Stimulated activated CD8-positive, alpha-beta memory T cell treated with anti-CD3 and anti-CD28 coated beads, Interleukin-15, amount 100 ng/mL, for 4 hours (primary cell): ENCODE measurements around the gene LY6G6C.

Source experiments
- DNase-seq, 2 donors: peaks; one replicate each; pipeline ENCODE4 v3.0.0-alpha.2; 2020; ENCODE audit warnings: low read depth in 2 of 2

The LY6G6C gene, protein sequence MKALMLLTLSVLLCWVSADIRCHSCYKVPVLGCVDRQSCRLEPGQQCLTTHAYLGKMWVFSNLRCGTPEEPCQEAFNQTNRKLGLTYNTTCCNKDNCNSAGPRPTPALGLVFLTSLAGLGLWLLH

DNA sequence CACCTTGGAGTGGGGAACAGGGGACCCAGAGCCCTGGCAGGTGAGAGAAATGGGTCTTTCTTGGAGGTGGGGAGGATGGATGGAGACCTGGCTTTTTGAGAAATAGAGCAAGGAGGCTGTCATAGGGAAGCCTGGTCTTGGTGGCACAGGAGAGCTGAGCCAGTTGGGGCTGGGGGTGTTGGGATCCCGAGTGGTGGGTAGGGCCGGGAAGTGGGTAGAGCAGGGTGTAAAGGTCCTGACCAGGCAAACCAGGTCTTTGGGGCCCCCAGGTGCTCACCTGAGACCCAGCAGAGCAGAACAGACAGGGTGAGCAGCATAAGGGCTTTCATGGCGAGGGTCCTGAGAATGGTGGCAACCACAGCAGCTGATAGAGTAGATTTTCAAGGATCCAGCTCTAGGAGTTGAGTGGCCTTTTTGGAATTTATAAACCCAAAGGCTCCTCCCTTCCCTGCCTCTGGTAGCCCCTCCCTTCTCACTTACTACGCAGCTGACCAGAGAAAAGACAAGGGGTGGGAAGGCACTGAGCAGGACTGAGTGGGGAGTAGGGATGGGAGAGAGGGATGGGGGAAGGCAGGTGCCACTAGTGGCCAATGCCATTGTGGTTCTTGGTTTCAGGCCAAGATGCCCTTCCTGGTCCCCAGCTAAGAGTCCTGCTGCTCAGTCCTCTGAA, at the start of gene LY6G6C:
TSS of gene LY6G6C (minus strand) at position 396 of the 670 bp plus-strand sequence. CDS start at position 329, 67 bp downstream.
- no peak for DNase-seq

DNA sequence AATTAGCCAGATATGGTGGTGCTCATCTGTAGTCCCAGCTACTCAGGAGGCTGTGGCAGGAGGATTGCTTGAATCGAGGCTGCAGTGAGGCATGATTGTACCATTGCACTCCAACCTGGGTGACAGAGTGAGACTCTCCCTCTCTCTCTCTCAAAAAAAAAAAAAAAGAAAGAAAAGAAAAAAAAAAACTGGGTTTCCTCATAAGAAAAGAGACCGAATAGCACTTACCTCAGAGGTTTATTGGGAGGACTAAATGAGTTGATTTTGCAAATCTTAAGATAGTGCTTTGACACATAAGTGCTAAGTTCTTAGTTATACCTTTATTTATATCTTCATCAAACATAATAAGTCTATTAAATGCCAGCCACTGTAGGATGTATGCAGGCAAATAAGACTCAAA, 49.3 kb upstream of the LY6G6C start:
- DNase-seq, result no peak

DNA sequence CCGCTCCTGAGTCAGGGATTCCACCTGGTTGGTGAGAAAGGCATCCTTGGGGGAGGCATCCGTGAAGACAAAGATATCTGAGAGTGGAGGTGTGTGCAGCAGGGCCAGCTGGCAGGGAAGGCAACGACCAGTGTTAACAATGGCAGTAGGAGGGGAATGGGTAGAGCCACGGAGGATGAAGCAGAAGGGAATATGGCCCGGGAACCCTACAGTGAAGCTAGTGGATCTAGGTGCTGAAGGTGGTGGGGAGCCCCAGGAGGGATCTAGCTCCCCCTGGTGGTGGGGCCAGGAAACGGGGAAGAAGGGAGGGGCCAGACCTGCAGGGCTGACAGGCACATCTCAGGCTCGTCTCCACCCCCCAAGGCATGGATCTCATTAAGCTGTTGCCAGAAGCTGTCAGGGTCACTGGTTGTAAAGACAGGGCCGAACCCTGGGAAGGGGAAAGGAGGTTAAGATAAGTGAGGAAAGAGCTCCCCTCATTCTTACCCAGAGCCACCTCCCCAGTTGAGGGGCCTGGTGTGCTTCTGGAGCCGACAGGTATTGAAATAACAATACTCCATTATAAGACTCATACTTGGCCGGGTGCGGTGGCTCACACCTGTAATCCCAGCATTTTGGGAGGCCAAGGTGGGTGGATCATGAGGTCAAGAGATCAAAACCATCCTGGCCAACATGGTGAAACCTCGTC, 48.3 kb upstream of the LY6G6C start:
- peak; percentile 47 to 65 for DNase-seq

DNA sequence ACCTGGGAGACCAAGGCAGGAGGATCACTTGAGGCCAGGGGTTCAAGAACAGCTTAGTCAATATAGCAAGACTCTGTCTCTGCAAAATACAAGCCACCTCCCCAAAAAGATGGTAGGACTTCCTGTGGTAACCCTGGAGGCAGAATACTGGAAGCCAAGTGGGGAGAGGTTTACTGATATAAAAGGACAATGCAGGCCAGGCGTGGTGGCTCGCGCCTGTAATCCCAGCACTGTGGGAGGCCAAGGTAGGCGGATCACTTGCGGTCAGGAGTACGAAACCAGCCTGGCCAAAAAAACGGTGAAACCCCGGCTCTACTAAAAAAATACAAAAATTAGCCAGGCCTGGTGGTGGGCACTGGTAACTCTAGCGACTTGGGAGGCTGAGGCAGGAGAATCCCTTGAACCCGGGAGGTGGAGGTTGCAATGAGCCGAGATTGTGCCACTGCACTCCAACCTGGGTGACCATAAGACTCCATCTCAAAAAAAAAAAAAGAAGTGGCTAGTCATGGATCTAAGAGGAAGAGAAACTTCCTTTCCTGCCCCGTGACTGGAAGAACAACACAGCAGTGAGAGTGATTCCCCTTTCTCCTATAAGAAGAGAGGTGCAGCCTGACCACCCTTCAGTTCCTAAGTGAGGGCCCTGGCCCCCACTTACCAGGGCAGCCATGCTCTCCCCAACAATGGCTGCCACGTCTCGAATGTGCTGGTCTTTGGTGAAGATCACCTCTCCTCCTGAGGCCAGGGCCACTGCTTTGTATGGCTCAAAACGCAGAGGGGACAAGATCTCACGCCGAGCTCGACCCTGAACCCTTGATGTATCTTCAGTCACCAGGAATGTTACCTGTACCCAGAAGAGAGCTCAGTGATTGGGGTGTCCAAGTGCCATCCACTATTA, 47.1 kb upstream of the LY6G6C start:
- no peak for DNase-seq

DNA sequence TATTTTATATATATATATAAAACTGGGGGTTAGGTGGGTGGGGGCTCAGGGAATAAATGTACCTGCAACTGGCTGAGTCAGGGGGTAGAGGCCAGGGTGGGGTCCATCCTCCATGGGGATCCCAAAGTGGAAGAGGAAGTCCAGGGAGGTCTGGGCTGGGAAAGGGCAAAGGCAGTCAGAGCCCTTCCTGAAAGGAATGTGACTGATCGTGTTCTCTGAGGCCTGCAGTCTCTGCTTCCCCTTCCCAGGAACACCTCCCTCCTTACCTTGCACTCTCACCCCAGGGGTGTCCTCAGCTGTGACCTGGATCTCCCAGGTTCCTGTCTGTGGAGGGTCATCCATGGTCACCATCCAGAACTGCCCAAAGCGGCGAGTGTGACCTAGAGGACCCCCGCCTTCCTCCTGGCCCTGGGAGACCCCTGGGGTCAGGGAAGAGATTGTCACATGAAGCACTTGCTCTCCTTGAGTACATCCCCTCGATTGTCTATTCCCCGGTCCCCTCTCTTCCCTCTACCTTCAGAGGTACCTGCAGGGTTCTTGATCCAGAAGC, 45.6 kb upstream of the LY6G6C start:
- no peak for DNase-seq

DNA sequence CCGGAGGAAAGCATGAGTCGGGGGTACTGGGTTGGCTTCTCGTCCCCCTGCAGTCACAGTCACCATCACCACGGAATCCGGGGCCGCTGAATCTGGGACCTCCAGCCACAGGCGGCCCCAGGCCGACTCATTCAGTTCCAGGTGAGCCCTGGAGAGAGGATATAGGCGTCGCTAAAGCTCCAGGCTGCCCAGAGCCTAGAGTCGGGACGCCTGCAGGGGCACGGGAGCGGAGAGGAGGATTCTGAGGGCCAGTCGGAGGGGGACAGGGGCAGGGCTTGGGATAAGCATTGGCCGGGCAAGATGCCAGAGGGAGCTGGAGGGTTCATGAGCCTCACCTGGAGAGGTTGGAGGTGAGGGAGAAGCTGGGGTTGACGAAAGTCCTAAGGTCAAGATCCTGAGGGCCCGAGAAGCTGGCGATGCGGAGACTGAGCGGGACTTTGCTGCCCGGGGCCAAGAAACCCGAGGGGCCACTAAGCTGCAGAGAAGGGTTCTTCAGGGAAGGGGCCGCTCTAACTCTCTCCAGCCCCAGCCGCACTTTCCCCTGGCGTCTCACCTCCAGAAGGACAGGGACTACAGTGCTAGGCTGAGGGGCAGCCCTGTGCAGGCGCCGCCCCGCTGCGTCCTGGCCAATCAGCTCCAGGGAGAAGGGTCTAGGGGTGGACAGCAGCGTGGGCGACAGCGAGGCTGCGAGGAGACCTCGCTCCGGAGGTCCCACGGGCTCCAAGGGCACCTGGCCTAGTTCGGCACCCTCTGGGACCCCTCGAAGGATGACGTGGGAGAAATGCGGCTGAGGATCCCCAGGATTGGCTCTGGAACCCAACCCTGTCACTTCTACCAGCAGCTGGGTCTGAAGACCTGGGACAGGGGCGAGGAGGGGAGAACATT, 44.6 kb upstream of the LY6G6C start:
- no peak for DNase-seq

DNA sequence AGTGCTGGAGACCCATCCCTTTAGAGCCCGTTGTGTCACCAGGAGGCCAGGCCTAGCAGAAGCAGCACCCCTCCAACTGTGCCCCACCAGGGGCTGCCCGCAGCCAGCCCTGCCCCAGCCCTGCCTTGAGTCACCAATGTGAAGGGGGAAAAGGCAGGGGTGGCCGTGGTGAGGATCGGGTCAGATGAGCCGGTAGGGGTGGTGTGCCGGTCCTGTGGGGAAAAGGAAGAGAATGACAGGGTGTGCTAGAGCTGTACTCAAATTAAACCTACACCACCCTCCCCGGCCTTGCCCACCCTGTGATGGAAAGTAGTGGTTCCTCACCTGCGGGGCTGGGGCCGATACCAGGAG, 44.0 kb upstream of the LY6G6C start:
- DNase-seq, result no peak

DNA sequence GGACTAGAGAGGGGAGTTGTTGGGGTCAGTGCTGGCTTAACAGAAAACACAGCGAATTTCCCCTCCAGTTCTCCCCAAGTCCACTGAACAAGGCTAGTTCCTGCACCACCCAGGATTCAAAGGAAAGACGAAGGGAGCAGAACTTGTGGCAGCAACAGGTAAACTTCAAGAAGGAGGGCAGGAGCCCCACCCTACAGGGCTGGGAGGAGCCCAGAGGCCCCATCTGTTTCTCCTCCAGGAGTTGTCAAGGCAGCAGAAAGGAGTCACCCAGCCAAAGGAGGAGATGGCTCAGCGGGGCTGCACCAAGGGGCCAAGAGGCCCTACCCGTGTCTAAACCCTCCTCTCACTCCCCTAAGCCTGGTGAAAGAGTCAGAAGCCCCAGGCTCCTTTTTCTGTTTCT, 42.7 kb upstream of the LY6G6C start:
- DNase-seq, result no peak

DNA sequence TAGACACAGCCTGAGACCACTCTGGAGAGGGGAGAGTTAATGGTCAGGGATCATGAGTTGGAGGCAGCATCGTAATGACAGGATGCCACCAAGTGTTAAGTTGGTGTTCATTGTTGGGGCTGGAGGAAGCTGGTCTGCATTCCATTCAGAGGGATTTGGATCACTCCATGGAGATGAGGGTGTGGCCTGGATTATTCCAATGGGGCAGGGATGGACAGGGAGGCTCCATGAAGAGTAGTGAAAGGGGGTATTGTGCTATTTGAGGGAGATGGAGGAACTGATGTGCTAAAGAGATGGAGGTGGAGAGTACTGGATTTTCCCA, 42.0 kb upstream of the LY6G6C start:
- no peak for DNase-seq

DNA sequence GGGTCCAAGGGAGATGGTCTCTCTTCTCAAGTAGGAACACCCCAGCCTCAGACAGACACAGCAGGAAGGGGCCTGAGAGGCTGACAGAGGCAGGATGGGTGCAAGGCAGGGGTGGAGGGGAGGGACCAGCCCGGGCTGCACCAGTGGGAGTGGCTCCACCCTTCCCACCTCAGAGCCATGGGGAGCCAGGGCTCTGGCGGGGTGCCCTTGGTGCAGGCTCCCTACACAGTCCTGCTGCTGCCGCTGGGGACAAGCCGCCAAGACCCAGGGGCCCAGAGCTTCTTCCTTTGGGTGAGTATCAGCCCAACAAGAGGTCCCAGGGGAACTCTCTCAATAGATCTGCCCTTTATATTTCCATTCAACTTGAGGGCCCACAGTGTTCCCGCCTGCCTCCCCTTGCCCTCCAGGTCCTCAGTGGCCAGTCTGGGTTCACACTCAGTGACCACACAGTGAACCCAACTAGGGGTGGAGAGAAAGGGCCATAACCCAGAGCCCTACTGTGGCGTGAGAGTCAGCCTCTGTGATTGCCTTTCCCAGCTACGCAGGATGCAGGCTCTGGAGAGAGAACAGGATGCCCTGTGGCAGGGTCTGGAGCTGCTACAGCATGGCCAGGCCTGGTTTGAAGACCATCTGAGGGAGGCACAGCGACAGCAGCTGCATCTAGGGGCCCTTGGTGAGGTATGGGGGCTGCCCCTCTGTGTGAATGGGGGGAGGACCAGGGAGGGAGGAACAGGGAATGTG, 41.5 kb upstream of the LY6G6C start:
- no peak for DNase-seq

DNA sequence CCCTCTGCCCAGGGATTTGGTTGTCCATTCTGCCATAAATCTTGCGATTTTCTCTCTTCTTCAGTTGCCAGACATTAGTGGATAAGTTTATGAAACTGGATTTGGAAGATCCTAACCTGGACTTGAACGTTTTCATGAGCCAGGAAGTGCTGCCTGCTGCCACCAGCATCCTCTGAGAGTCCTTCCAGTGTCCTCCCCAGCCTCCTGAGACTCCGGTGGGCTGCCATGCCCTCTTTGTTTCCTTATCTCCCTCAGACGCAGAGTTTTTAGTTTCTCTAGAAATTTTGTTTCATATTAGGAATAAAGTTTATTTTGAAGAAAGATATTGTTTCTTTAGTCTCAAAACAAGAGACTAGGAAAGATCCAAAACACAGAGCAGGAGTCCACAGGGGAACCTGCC, 40.8 kb upstream of the LY6G6C start, which contains the start of gene SAPCD1:
TSS of gene SAPCD1 (plus strand) at position 301 of the 400 bp plus-strand sequence. CDS start 399 bp downstream, outside the sequence.
- no peak for DNase-seq

DNA sequence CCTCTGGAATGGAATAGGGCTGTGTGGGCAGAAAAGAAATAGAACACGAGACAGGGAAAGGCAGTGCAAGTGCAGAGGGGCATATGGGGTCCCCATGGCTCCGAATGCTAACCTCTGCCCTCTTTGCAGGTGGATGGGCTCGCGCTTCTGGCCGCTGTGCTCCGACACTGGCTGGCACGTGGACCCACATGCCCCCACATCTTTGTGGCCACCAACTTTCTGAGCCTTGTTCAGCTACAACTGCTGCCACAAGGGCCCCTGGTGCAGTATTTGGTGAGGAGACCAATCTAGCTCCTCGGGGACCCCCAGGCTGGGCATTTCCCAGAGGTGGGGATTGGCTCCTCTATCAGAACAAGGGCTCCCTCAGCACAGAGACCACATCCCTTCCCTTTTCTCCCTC, 39.8 kb upstream of the LY6G6C start:
- no peak for DNase-seq

DNA sequence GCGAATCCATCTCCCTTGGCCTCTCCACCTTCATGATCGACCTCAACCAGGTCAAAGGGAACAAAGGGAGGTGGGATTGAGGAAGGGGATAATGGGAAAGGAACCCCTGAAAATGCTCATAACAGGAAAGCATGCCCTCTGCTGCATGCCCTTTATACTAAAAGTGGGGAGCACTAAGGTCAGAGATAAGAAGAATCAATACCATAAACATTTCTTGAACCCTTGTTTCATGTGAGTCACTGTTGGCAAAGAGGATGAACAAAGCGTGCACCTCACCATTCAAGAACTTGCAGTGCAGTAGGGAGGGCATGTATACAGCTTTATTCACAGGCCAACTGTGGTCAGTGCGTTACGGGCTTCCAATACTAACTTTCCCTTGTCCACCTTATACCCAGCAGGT, 39.2 kb upstream of the LY6G6C start:
- DNase-seq, result no peak

DNA sequence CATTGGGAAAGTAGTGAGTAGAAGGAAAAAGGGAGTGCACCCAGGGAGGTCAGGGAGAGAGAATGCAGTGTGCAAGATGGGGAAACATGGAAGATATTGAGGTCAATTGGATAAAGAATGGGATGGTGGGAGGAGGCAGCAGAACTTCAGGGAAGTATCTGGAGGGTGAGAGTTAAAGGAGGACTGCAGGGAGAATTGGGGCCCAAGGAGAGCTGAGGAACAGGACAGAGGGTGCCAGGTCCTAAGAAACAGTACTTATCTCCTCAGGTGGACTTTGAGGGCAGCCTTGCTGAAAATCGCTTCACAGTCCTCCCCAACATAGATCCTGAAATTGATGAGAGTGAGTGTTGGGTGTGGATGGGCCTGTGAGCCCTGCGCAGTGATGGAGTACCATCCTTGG, 36.7 kb upstream of the LY6G6C start:
- no peak for DNase-seq

DNA sequence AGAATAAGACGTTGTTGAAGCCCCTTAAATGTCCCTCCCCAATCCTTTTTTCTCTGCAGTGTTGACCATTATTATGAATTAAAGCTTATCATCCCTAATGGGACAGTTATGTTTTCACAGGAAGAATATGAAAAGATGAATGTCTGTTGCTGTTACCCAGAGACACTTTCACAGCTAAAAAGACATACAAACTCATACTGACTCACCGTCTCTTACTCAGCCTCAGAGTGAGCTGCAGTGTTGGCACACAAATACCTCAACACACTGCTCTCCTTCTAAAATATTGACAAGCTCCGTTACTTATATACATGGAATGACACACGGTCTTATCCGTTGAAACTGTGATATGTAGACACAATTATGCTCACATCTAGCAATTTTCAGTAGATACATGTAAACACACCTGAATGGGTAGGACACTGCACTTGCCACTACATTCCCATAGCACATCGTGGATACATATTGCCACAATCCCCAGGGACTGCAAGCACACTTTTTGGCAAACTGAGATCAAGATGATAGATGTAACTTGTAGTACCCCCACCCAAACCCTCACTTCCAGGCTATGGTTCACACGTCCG, 31.3 kb upstream of the LY6G6C start:
- DNase-seq, result no peak

DNA sequence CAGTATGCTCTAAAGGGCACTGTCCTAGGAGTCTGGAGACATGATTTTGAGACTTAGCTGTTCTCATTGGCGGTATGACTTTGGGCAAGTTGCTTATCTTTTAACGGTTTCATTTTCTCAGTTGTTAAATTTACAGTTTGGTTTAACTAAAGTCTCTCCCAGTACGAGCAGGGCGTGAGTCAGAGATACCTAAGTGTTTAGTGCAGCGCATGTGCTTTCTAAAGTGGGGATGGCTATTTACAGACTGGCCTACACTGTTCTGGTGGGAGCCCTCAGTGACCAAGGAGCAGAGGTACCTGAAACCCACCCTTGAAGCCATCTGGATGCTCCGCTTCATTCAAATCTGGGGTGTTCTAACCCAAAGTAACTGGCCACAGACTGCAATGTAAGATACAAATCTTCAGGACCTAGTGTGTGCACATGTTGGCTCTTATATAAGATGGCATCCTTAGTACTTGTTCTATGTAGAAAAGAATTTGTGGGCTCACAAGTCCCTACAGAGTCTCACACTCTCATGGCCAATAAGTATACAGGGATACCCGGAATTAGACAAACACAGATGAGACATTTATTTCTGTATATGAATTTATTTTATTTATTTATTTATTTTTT, 29.0 kb upstream of the LY6G6C start:
- DNase-seq, result no peak

DNA sequence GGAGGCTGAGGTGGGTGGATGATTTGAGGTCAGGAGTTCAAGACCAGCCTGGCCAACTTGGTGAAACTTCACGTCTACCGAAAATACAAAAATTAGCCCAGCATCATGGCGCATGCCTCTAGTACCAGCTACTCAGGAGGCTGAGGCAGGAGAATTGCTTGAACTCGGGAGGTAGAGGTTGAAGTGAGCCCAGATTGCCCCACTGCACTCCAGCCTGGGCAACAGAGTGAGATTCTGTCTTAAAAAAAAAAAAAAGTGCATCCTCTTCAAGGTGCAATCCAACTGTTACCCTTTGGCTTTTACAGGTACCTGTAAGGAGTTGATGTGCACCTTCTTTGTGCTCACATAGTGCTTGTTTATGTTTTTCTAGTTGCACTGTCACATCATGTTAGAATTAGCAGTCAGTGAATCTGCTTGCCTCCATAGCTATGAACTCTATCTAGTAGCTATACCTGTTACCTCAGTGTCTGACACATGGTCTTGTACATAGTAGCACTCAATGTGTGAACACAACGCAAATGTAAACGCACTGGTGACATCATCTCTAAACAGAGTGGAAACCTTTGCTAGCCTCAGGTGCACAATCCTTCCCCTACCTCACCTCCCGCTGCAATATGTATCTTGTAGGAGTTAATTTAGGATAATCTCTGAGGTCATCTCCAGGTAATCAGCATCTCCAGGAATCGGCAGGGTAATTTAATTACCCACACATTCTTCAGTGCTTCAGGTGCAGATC, 27.9 kb upstream of the LY6G6C start:
- no peak for DNase-seq

DNA sequence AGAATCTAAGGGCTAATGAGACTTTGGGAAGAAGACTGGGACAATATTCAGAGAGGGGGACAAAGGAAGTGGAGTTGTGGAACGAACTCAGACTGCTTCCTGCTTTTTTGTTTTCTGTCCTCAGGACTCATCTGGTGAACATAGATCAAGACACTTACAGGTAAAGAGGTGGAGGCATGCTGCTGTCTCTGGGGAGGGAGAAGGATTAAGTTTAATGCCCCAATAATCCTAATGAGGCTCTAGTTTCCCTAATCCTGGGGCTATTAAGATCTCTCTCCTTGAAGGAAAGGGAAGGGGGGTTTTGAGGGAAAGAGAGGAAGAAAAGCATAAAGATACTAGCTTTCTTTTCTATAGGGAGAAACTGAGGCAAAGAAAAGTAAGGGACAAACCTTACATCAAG, 22.9 kb upstream of the LY6G6C start:
- DNase-seq, result no peak

DNA sequence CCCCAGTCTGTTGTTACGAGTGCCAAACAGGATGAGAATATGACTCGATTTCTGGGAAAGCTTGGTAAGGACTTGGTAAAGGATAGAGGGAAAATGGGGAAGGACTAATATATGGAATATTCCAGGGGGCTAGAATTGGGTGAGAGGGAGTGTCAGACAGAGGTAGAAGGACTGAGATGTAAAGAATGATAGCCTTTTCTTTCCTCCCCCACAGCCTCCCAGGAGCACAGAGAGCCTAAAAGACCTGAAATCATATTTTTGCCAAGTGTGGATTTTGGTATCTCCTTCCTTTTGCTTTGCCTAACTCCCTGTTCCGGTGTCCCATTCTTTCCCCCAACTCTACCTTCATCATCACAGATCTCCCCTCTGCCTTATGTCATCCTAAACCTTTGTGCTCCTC, 21.3 kb upstream of the LY6G6C start:
- no peak for DNase-seq
